Measurements from ENCODE around the gene SFMBT2.
"Not testable (repeated sequence)": the region's sequence is repeated elsewhere in the genome, so short reads cannot be mapped to it uniquely, and the experiment has no call there.

DNA sequence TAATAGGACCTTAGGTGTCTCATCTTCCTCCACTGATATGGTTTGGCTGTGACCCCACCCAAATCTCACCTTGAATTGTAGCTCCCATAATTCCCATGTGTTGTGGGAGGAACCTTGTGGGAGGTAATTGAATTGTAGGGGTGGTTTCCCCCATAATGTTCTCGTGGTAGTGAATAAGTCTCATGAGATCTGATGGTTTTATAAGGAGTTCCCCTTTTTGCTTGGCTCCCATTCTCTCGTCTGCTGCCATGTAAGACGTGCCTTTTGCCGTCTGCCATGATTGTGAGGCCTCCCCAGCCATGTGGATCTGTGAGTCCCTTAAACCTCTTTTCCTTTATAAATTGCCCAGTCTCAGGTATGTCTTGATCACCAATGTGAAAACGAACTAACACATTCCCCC lies 220.1 kb downstream of the SFMBT2 start:
- TF ChIP-seq, protein P1, sequence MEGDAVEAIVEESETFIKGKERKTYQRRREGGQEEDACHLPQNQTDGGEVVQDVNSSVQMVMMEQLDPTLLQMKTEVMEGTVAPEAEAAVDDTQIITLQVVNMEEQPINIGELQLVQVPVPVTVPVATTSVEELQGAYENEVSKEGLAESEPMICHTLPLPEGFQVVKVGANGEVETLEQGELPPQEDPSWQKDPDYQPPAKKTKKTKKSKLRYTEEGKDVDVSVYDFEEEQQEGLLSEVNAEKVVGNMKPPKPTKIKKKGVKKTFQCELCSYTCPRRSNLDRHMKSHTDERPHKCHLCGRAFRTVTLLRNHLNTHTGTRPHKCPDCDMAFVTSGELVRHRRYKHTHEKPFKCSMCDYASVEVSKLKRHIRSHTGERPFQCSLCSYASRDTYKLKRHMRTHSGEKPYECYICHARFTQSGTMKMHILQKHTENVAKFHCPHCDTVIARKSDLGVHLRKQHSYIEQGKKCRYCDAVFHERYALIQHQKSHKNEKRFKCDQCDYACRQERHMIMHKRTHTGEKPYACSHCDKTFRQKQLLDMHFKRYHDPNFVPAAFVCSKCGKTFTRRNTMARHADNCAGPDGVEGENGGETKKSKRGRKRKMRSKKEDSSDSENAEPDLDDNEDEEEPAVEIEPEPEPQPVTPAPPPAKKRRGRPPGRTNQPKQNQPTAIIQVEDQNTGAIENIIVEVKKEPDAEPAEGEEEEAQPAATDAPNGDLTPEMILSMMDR (IDR thresholded peaks at IDR 0.05 in 8 of 11, conservative IDR thresholded peaks at IDR 0.05 in 3 of 11) = not testable (repeated sequence)
- not testable (repeated sequence) for TF ChIP-seq POLR2A, POLR2AphosphoS5 (IDR thresholded peaks at IDR 0.05)

Measured in spleen (tissue), 7 donors.